ENCODE data around the gene CREG1. TPM values are rescaled to one million over a fixed set of nuclear protein-coding genes. Genes with fewer than 3 reads are reported as not detected.

Gene CREG1
- total RNA-seq, 2 donors from 2014 or later, result 92.2 to 106 TPM

DNA sequence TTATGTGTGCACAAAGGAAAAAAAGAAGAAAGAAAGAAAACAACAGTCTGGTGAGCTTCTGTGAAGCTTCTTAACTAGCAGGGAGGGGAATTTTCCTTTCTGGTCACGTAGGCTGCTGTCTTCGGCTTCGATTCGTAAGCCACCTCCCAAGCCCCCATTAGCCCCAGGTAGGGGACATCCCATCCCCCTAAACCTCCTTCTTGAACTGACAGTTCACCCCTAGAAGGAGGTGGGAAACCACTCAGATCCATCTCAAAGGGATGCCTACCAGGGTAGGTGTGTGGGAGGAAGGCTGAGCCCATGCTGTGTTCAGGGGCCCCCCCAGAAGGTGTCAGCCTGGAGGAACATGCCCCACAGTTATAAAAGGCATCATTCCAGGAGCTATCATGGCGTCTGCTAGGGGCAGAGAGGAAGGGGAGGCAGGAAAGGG is 61.1 kb downstream of the CREG1 start:
- no peak for DNase-seq
- intact Hi-C loops (cut with DNase I), result no loop called here
- ATAC-seq, result no peak

GRCh38 chr1:167491586-167492461 is 61.7 kb downstream of the CREG1 start:
- ATAC-seq, result no peak
- DNase-seq, result no peak
- intact Hi-C loops (cut with DNase I), result no loop called here

Other genes with a start within 250 kb of the CREG1 start
- gene CD247, start 35.2 kb downstream of the CREG1 start, total RNA-seq, result 1 to 10 TPM; 1.1 to 2.0 TPM
- 10 to 100 TPM; 33.6 to 38.7 TPM for gene RCSD1, start 76.5 kb upstream of the CREG1 start, total RNA-seq
- gene MPZL1, start 168.2 kb upstream of the CREG1 start, total RNA-seq, result 10 to 100 TPM; 66.7 to 69.7 TPM